ENCODE data around the gene LHX8. TPM values are rescaled to one million over a fixed set of nuclear protein-coding genes. Genes with fewer than 3 reads are reported as not detected.
"Not testable (repeated sequence)": the region's sequence is repeated elsewhere in the genome, so short reads cannot be mapped to it uniquely, and the experiment has no call there.

LHX8 gene
- total RNA-seq, 1 donor from 2014 or later, result not detected

- no peak for DNase-seq (ENCODE audit: low read depth in 2 of 2)
Observed at GRCh38 chr1:75132812-75133619, 1.2 kb upstream of the LHX8 start.

DNA sequence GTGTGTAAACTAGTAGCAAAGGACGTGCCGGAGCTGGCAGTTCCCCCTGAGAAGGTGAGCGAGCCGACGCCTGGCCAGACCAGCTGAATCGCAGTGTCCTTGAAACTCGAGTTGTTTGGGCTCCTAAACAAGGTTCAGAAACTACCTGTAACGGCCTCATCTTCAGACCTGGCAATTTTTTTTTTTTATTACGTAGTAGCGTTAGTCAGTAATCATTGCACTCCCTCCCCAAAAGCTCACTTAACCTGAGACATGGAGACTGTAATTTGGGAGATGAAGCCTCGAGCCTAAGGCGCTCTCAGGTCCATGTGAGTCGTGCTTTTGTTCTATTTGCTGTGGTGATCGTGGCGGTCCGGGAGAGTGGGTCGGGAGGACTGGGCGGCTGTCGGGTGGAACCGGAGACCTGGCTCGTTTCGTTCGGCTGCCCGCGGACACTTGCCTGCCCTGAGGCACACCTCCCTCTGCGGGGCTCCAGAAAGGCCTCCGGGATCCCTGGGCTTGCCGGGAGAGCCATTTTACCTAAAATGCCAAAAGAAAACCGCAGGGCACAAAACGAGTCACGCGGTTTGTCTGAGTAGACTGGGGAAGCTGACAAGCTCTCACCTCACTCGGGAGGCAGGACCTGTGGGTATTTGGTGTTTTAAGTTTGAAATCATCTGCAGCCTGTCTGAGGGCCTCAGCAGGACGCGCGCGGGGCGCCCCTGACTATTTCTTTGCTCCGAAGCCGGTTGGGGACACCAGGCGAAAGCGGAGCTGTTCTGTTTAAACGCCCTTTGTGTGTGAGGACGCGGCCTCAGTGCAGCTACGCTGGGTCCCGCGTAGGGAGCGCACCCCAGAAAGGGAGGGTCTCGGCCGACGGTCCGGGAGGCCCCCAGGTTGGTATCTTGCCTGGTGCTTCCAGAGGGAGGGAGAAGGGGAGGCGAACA lies 722 bp downstream of the LHX8 start:
- DNase-seq (ENCODE audit: low read depth in 2 of 2), result no peak

DNA sequence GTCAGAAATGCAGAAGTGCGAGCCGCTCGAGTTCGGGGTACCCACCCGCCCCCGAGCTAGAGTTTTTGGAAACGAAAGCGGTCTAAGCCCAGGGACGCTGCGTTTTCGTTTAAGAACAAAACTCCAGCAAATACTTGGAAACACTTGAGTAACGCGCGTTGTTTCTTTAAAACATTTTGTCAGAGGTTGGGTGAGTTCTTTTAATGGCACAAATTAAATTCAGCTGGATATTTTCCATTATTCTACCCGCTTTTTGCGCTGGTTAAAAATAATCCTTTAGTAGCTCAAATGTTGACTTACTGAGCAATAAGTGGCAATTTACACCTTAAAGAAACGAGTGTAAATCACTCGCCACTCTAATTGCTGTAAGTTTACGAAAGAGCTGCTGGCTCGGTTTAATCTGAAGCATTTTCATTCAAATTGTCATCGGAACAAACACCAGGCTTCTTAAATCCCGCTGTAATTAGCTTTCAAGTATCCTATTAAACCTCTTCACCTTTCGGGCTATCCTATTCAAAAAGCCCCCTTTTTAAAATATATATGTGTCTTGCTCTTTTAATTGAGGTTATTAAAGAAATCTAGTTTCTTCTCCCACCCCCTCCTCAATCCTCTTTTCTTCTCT lies 1.5 kb downstream of the LHX8 start:
- no peak for DNase-seq (ENCODE audit: low read depth in 2 of 2)

- DNase-seq (ENCODE audit: low read depth in 2 of 2), result peak in 1 of 2 donors; percentile 13
Observed at GRCh38 chr1:75136195-75136815, 2.1 kb downstream of the LHX8 start.

GRCh38 chr1:75136921-75137641 lies 2.9 kb downstream of the LHX8 start:
- DNase-seq (ENCODE audit: low read depth in 2 of 2), result peak; percentile 22 to 45

DNA sequence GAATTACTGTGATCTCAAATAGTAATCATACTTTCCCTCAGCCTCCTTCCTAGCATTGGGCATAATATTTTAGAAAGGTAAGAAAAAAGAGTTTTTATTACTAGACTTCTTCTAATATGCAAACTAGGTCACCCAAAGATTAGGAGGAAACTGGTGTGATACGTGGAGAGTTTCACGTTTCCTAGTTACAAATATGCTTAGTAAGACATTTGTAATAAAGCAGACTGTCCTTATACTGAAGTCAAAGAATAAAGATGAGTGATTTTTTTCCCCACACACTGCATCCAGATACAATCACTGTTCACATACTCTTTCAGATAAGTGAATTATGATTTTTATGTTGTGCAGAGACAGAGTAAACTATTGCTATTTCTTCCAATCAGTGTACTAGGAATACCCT lies 17.9 kb downstream of the LHX8 start:
- no peak for DNase-seq (ENCODE audit: low read depth in 2 of 2)

DNA sequence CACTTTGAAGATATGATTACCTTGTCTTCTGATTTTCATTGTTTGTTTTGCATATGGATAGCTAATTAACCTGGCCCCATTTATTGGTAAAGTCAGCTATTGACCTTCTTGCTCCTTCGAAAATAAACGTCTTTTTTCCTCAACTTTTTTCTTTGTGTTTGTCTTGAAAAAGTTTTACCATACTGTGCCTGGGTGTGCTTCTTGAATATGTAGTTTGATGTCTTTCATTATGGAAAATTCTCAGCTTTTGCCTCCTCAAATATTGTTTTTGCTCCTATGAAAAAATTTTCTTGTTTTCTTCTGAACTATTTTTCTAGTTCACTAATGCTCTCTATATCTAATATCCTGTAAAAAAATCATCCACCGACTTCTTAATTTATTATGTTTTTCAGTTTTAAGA lies 25.0 kb downstream of the LHX8 start:
- no peak for DNase-seq (ENCODE audit: low read depth in 2 of 2)

DNA sequence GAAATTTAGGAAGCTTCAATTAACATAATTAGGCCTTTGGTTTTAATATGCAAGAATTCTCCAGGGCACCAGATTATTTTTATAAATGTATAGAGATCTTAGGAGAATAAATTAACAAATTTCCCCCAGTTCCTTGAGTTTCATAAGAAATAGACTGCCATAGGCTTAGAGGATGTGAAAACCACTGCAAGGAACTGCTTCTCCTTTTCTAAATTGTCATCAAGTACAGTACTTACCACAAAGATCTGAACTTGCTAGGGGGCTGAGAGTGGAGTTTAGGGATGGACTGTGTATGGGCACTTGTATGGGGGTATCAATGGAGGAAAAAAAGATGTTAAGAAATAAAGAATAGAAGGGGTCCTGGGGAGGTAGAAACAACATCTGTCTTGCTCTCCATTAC lies 31.1 kb downstream of the LHX8 start:
- DNase-seq (ENCODE audit: low read depth in 2 of 2), result no peak

DNA sequence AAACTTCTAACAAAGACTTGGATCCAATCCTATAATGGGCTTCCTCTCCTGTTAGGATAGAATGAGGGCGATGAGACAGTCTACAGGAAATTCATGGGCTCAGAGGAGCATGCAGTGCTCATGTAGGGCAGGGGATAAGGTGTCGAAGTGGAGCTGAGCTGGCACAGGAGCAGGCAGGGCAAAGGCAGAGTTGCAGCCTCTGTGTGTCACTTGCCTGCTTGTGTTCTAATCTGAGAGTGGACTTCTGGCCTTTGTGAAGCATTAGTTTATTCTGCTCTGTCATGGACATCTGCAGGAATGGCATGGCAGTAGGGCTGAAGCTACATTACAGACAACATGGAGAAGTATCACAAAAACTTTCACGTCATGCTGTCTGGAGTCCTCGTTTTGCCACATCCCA lies 32.6 kb downstream of the LHX8 start:
- no peak for DNase-seq (ENCODE audit: low read depth in 2 of 2)

- DNase-seq (ENCODE audit: low read depth in 2 of 2), result no peak
Observed at GRCh38 chr1:75170011-75170410, 35.8 kb downstream of the LHX8 start.

GRCh38 chr1:75170981-75171380 lies 36.8 kb downstream of the LHX8 start:
- no peak for DNase-seq (ENCODE audit: low read depth in 2 of 2)

DNA sequence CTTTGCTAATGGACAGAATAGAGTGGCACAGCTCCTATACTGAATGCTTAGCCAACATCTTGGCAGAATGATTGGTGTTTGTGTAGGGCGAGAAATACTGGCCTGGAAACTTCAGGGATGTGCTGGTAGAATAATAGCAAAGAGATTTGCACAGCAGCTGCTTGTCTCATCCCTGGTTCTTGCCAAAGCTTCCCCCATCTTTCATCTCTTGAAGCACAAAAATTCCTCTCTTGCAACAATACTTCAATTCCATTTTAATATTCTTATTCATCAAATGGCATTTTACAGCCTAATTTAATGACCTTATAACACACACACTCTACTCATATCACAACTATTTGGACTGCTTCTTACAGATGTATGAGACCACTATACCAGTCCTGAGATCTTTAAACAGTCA lies 37.7 kb downstream of the LHX8 start:
- DNase-seq (ENCODE audit: low read depth in 2 of 2), result no peak

DNA sequence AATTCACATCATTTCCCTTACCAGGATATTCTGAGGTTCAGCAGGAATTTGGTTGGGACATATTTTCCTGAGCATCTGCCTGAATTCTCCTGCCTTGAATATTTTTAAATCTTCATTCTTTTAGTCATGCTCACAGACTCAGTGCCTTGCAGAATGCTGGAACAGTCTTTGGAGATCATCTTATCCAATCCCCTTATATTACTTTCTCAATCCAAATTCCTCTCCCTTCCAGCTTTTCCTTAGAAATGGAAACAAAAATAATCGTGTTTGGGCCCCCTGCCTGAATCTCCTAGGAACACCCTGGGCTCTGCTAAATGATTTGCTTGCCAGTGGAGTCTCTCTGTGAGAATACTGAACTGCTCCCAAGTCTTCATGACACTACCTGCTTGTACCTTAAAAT lies 38.4 kb downstream of the LHX8 start:
- DNase-seq (ENCODE audit: low read depth in 2 of 2), result no peak

DNA sequence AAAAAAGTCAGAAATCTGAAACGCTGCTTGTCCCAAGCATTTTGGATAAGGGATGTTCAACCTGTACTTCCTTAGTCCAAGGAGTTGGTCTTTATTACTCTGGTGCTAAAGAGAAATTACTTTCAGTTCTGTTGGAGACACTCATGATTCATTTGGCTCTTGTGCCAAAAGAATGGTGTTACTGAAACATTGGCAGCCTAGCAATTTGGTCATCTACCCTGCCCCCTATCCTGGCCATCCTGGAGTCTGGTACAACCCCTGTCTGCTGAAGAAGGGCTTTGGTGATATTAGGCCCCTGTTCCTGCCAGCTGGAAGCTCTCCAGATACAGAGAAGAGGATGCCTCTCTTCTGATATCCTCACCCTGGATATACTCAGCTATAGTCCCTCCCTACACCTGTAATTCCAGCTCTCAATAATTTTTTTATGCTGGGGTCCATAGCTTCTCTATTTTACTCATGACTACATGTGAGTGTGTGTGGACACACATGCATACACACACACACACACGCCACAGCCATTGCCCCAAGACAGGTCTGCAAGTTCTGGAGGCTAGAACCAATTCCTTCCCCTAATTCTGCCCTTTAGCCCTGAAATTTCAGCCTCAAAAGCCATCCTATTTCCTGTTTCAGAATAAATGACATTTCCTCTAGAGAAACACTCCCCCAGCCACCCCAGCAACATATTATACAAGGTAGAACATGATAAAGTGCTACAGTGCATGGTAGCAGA lies 40.0 kb downstream of the LHX8 start:
- no peak for DNase-seq (ENCODE audit: low read depth in 2 of 2)

DNA sequence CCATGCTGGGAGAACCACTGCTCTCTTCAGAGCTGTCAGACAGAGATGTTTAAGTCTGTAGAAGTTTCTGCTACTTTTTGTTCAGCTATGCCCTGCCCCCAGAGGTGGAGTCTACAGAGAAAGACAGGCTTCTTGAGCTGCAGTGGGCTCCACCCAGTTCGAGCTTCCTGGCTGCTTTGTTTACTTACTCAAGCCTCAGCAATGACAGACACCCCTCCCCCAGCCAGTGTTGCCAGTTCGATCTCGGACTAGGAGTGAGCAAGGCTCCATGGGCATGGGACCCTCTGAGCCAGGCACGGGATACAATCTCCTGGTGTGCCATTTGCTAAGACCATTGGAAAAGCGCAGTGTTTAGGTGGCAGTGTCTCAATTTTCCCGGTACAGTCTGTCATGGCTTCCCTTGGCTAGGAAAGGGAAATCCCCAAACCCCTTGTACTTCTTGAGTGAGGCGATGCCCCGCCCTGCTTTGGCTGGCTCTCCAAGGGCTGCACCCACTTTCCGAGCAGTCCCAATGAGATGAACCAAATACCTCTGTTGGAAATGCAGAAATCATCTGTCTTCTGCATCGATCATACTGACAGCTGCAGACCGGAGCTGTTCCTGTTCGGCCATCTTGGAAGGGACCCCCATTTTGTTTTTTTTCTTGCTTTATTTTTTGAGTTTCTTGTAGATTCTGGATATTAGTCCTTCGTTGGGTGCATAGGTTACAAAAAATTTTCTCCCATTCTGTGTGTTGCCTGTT lies 47.2 kb downstream of the LHX8 start:
- DNase-seq (ENCODE audit: low read depth in 2 of 2), result not testable (repeated sequence)

GRCh38 chr1:75188892-75189291 lies 54.7 kb downstream of the LHX8 start:
- no peak for DNase-seq (ENCODE audit: low read depth in 2 of 2)

GRCh38 chr1:75198163-75198562 lies 64.0 kb downstream of the LHX8 start:
- no peak for DNase-seq (ENCODE audit: low read depth in 2 of 2)

DNA sequence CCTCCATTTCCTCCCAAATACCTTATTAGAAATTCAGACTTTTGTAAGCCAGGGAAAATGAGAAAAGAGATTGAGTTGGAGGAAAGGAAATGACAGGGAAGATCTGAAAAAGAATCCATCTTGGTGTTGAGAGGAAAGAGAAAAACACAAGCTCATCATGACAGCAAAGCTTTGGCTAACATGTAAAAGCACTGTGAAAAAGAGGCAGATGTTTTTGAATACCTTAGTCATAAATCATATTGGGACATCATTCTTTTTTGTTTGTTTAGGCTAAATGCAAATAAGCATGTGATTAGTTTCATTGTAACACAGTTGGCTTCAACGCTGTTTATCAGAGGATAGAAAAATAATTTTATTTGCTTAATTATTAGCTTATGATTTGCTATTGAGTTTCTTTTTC lies 64.6 kb downstream of the LHX8 start:
- no peak for DNase-seq (ENCODE audit: low read depth in 2 of 2)

- no peak for DNase-seq (ENCODE audit: low read depth in 2 of 2)
Observed at GRCh38 chr1:75202751-75203150, 68.6 kb downstream of the LHX8 start.

All from lung microvascular endothelial cell (primary cell).